GM19351 (cell line): ENCODE measurements around the gene ATP5F1C.

Source experiments
- ATAC-seq: cut with Tn5 transposase; IDR thresholded peaks from one replicate; pipeline ENCODE4 v1.9.1; 2021; ENCODE audit warnings: mild to moderate bottlenecking, moderate library complexity; ENCODE audit not compliant: unreplicated experiment

ATP5F1C gene

GRCh38 chr10:7836571-7836970 is 48.6 kb downstream of the ATP5F1C start:
- no peak for ATAC-seq

- no peak for ATAC-seq
Measured at GRCh38 chr10:7846591-7846990, 58.6 kb downstream of the ATP5F1C start.

GRCh38 chr10:7853226-7853842 is 65.4 kb downstream of the ATP5F1C start:
- ATAC-seq = no peak

GRCh38 chr10:7853890-7854289 is 65.9 kb downstream of the ATP5F1C start:
- no peak for ATAC-seq

GRCh38 chr10:7855205-7855604 is 67.2 kb downstream of the ATP5F1C start:
- no peak for ATAC-seq

- no peak for ATAC-seq
Measured at GRCh38 chr10:7856678-7857077, 68.7 kb downstream of the ATP5F1C start.

GRCh38 chr10:7857262-7857661 is 69.3 kb downstream of the ATP5F1C start:
- ATAC-seq = no peak
